Lung (tissue), 12 donors: ENCODE measurements around the gene SIRT4. TPM values are rescaled to one million over a fixed set of nuclear protein-coding genes. Genes with fewer than 3 reads are reported as not detected.

Experiments used
- ATAC-seq: fragments of 200-7000 bp; cut with Tn5 transposase; one replicate; pipeline ENCODE4 v1.9.1; 2020; ENCODE audit warnings: moderate number of reproducible peaks; ENCODE audit not compliant: insufficient read depth, low FRiP score
- DNase-seq, 3 donors: peaks; one replicate each; pipeline ENCODE4 v3.0.0-alpha.2; 2013 to 2017
- H3K27ac ChIP-seq, 2 donors: one replicate each; pipeline ENCODE4 v1.5.1; 2013; ENCODE audit warnings: mild to moderate bottlenecking in 2 of 2, moderate library complexity in 2 of 2, control low read depth in 1 of 2, inconsistent platforms in 1 of 2, low read depth in 1 of 2, low read length in 1 of 2
- H3K27me3 ChIP-seq, 3 donors: one replicate each; pipeline ENCODE4 v1.5.1; 2013; ENCODE audit warnings: low read length in 2 of 3; ENCODE audit not compliant: control insufficient read depth in 3 of 3, insufficient read depth in 3 of 3
- H3K36me3 ChIP-seq, 4 donors: one replicate each; pipeline ENCODE4 v1.5.1; 2013; ENCODE audit warnings: low read length in 4 of 4, mild to moderate bottlenecking in 1 of 4, moderate library complexity in 1 of 4; ENCODE audit not compliant: control insufficient read depth in 4 of 4, insufficient read depth in 4 of 4
- H3K4me1 ChIP-seq, 5 donors: one replicate each; pipeline ENCODE4 v1.5.1; 2013; ENCODE audit warnings: low read length in 5 of 5, mild to moderate bottlenecking in 2 of 5, moderate library complexity in 1 of 5; ENCODE audit not compliant: control insufficient read depth in 5 of 5, insufficient read depth in 5 of 5
- H3K4me3 ChIP-seq: one replicate; pipeline ENCODE4 v1.5.1; 2013; ENCODE audit warnings: mild to moderate bottlenecking, control low read depth, moderate library complexity
- H3K9ac ChIP-seq, 2 donors: one replicate each; pipeline ENCODE4 v1.5.1; 2013; ENCODE audit warnings: low read length in 2 of 2, control low read depth in 1 of 2; ENCODE audit not compliant: insufficient read depth in 1 of 2
- H3K9me3 ChIP-seq, 4 donors: one replicate each; pipeline ENCODE4 v1.5.1; 2013; ENCODE audit warnings: low read length in 3 of 4, mild to moderate bottlenecking in 1 of 4, moderate library complexity in 1 of 4; ENCODE audit not compliant: control insufficient read depth in 4 of 4, insufficient read depth in 3 of 4
- CTCF ChIP-seq: IDR thresholded peaks from 2 replicates; pipeline ENCODE4 v1.5.1; 2012; ENCODE audit warnings: mild to moderate bottlenecking; ENCODE audit errors: control extremely low read depth, extremely low read depth
- WGBS, 2 donors: extraction: QIAGEN DNeasy Blood & Tissue Kit; methylation state at CpG; one replicate each; pipeline ENCODE4 v1.1.7; 2013; 5-methylcytosine and 5-hydroxymethylcytosine counted together
- polyA plus RNA-seq, 2 donors: library from polyadenylated mRNA; stranded (reverse); fragments of 200-250 nt; gene quantifications; one replicate each; pipeline ENCODE4 v1.2.1, GENCODE V29; 2013
- total RNA-seq, 2 donors: library from RNA; depleted of rRNA in 1 of 2; stranded (reverse); fragments of >200 nt in 1 of 2; gene quantifications; one replicate each; pipeline ENCODE4 v1.2.1, GENCODE V29; 2014 to 2021
- donor health status: control.
- donor health status: control.
- donor health status: Bipolar disorder and iron deficiency.
- donor health status: healthy.
- donor health status: DM: yes; HTN: yes; CAD: no.

Gene SIRT4
- total and polyA plus RNA-seq, 4 donors: 0.95 to 5.9 (median 1.7) TPM

DNA sequence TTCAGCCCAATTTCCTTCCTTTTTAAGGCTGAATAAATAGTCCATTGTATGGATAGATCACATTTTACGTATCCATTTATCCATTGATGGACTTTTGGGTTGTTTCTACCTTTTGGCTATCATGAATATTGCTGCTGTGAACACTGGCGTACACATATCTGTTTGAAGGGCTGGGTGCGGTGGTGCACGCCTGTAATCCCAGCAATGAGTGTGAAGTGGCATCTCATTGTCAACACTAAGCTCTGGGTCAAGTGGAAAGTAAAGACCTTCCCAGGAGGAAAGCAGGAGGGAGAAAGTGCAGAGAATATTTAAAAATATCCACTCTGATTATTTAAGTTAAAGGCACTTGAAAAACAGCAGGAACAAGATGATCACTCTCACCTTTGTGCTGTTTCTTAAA lies 37.1 kb downstream of the SIRT4 start:
- WGBS, 2 donors: 70 to 81% methylated on average over 4 of the region's 4 CpGs
- no peak for TF ChIP-seq CTCF

GRCh38 chr12:120342175-120343038 lies 40.3 kb downstream of the SIRT4 start:
- ATAC-seq (no peak), DNase-seq (peak in 1 of 3 donors; percentile 23)
- peaks cover 0 to 3% (median under 1%) of the 10 kb centered on the region in 4 donors for H3K9me3 ChIP-seq
- no peak for TF ChIP-seq CTCF
- H3K4me3 ChIP-seq: no peak overlapping the region
- WGBS, 2 donors: 70 to 77% methylated on average over 30 of the region's 30 CpGs
- peaks cover 0 to 3% (median 1%) of the 10 kb centered on the region in 4 donors for H3K36me3 ChIP-seq
- H3K4me1 ChIP-seq: no peaks in the 10 kb centered on the region
- H3K27me3 ChIP-seq: no peaks in the 10 kb centered on the region
- H3K27ac ChIP-seq: no peak overlapping the region
- no peak overlapping the region for H3K9ac ChIP-seq

More for the DNA sequence above, 37.1 kb downstream of the SIRT4 start:
- Histone ChIP-seq H3K27me3 (no peaks in the 10 kb centered on the region), H3K9ac (no peak overlapping the region), H3K27ac (no peak overlapping the region), H3K4me3 (no peak overlapping the region), H3K36me3 (no peaks in the 10 kb centered on the region), H3K9me3 (peaks cover 0 to 3% (median under 1%) of the 10 kb centered on the region in 4 donors), H3K4me1 (no peaks in the 10 kb centered on the region)
- ATAC-seq: no peak
- no peak for DNase-seq

- H3K27ac ChIP-seq: no peak overlapping the region
- ATAC-seq (no peak), DNase-seq (no peak)
- H3K36me3 ChIP-seq: peaks cover 0 to 10% (median 4%) of the 10 kb centered on the region in 4 donors
- H3K9me3 ChIP-seq: peaks cover 0 to 2% (median 0%) of the 10 kb centered on the region in 4 donors
- no peaks in the 10 kb centered on the region for H3K27me3 ChIP-seq
- H3K9ac ChIP-seq: no peak overlapping the region
- WGBS, 2 donors: 73 to 78% methylated on average over 10 of the region's 10 CpGs
- H3K4me3 ChIP-seq: no peak overlapping the region
- H3K4me1 ChIP-seq: peaks cover 0 to 2% (median 0%) of the 10 kb centered on the region in 5 donors
- TF ChIP-seq CTCF: no peak
These were observed 41.0 kb downstream of the SIRT4 start for GRCh38 chr12:120343039-120343537.
